Germinal center (tissue), 1 donor: ENCODE measurements around the gene TGM5.

ENCODE experiments used
- DNase-seq: peaks from one replicate; pipeline ENCODE4 v3.0.0; 2012; ENCODE audit warnings: mixed read lengths, low spot score

TGM5 gene

GRCh38 chr15:43196760-43197548 is 69.8 kb downstream of the TGM5 start:
- DNase-seq = no peak

- no peak for DNase-seq
These were observed 71.9 kb downstream of the TGM5 start for GRCh38 chr15:43194795-43195194.

- DNase-seq = no peak
These were observed 73.0 kb downstream of the TGM5 start for GRCh38 chr15:43193710-43194109.

GRCh38 chr15:43190178-43190577 is 76.5 kb downstream of the TGM5 start:
- no peak for DNase-seq

- no peak for DNase-seq
These were observed 77.4 kb downstream of the TGM5 start for GRCh38 chr15:43189296-43189695.

GRCh38 chr15:43187544-43188155 is 79.1 kb downstream of the TGM5 start:
- DNase-seq = peak; percentile 47

GRCh38 chr15:43186003-43186353 is 80.8 kb downstream of the TGM5 start:
- DNase-seq = no peak

GRCh38 chr15:43185157-43186002 is 81.3 kb downstream of the TGM5 start, which contains the start of gene CCNDBP1:
Gene CCNDBP1 (plus strand): TSS chr15:43185403. CDS start chr15:43185499, 96 bp downstream.
- peak; percentile 97 for DNase-seq

- DNase-seq = no peak
These were observed 82.2 kb downstream of the TGM5 start for GRCh38 chr15:43184407-43185124.

- no peak for DNase-seq
These were observed 83.5 kb downstream of the TGM5 start for GRCh38 chr15:43183270-43183669.
